Endothelial cell of umbilical vein (primary cell): ENCODE results near the gene CCDC12. TPM values are rescaled to one million over a fixed set of nuclear protein-coding genes. Genes with fewer than 3 reads are reported as not detected.

ENCODE experiments used
- BruUV-seq: library from RNA; stranded (reverse); fragments of 400-500 nt; replicated peaks from 2 replicates; lab custom pipeline; 2021; lab: Mats Ljungman, UMichigan
- CTCF ChIA-PET: fragments of 300-600, 350-600 bp; sonication (Branson Sonifier 250); formaldehyde crosslinking; loops from one replicate; lab custom pipeline; 2021; ENCODE audit warnings: antibody characterized with exemption, inconsistent platforms; lab: Charles Lee
- POLR2A ChIA-PET: fragments of 300-600, 350-600 bp; sonication (Branson Sonifier 250); formaldehyde crosslinking; loops from one replicate; lab custom pipeline; 2021; ENCODE audit warnings: antibody characterized with exemption, inconsistent platforms; lab: Charles Lee
- DNase-seq: peaks from one replicate; pipeline ENCODE4 v3.0.0-alpha.2; 2011; ENCODE audit warnings: low read depth, low spot score
- FAIRE-seq: peaks from 2 replicates; lab custom pipeline; 2011; peaks lifted over from hg19 to GRCh38; lab: Jason Lieb, UNC
- H2AFZ ChIP-seq: 2 replicates; pipeline ENCODE4 v1.6.0; 2012; ENCODE audit warnings: low read depth, low read length, control low read depth, inconsistent platforms
- H3K27ac ChIP-seq: 2 replicates; pipeline ENCODE4 v1.5.1; 2011; ENCODE audit warnings: low read depth, mild to moderate bottlenecking, control low read depth, low read length, moderate library complexity; ENCODE audit not compliant: insufficient read depth
- H3K27me3 ChIP-seq, 2 experiments: 2 replicates each; pipeline versions ENCODE4 v1.6.0 to v1.6.1; 2011; ENCODE audit warnings: low read length in 2 of 2, mixed read lengths in 1 of 2; ENCODE audit not compliant: control insufficient read depth in 2 of 2, insufficient read depth in 2 of 2
- H3K36me3 ChIP-seq, 2 experiments: 2 replicates in 1 of 2; 3 replicates in 1 of 2; pipeline ENCODE4 v1.5.1; 2011; ENCODE audit warnings: low read length in 2 of 2, mild to moderate bottlenecking in 1 of 2, moderate library complexity in 1 of 2; ENCODE audit not compliant: control insufficient read depth in 2 of 2, insufficient read depth in 2 of 2; ENCODE audit errors: extremely low read depth in 1 of 2
- H3K4me1 ChIP-seq: 3 replicates; pipeline ENCODE4 v1.5.1; 2011; ENCODE audit warnings: mild to moderate bottlenecking, low read length; ENCODE audit not compliant: control insufficient read depth, insufficient read depth; ENCODE audit errors: extremely low read depth
- H3K4me2 ChIP-seq: 2 replicates; pipeline ENCODE4 v1.6.1; 2011; ENCODE audit warnings: low read length, control low read depth, mixed read lengths; ENCODE audit not compliant: insufficient read depth
- H3K4me3 ChIP-seq, 3 experiments: fragments of 200-600 bp in 1 of 3; sonication (generic), shearing (Covaris generic) in 1 of 3; replicated peaks in 1 of 3; 2 replicates each; pipeline ENCODE4 v1.5.1; 2011 to 2016; ENCODE audit warnings: control low read depth in 3 of 3, low read length in 3 of 3, mild to moderate bottlenecking in 2 of 3, inconsistent platforms in 1 of 3, low read depth in 1 of 3, moderate library complexity in 1 of 3; ENCODE audit not compliant: insufficient read depth in 1 of 3
- H3K79me2 ChIP-seq: 2 replicates; pipeline ENCODE4 v1.6.0; 2012; ENCODE audit warnings: low read length, inconsistent platforms; ENCODE audit not compliant: control insufficient read depth, insufficient read depth
- H3K9ac ChIP-seq: replicated peaks from 2 replicates; pipeline ENCODE3; 2011; ENCODE audit warnings: low read length, control low read depth; ENCODE audit not compliant: insufficient read depth; ENCODE audit errors: extremely low read depth
- H3K9me1 ChIP-seq: replicated peaks from 3 replicates; pipeline ENCODE4 v1.6.0; 2011; ENCODE audit warnings: mild to moderate bottlenecking, low read length; ENCODE audit not compliant: control insufficient read depth, insufficient read depth; ENCODE audit errors: extremely low read depth
- H3K9me3 ChIP-seq: replicated peaks from 2 replicates; pipeline ENCODE4 v1.5.1; 2012; ENCODE audit warnings: low read length, inconsistent platforms; ENCODE audit not compliant: control insufficient read depth, insufficient read depth
- H4K20me1 ChIP-seq: replicated peaks from 2 replicates; pipeline ENCODE3; 2011; ENCODE audit warnings: mild to moderate bottlenecking, low read length; ENCODE audit not compliant: control insufficient read depth, insufficient read depth; ENCODE audit errors: extremely low read depth
- EZH2 ChIP-seq: IDR thresholded peaks from 2 replicates; pipeline ENCODE4 v1.6.1; 2012; ENCODE audit warnings: borderline replicate concordance, low read depth, mild to moderate bottlenecking, moderate library complexity, low read length, inconsistent platforms; ENCODE audit not compliant: severe bottlenecking
- FOS ChIP-seq: IDR thresholded peaks from 2 replicates; pipeline ENCODE4 v1.6.1; 2011; ENCODE audit warnings: mild to moderate bottlenecking, low read length, moderate library complexity, borderline replicate concordance; ENCODE audit not compliant: insufficient read depth
- GATA2 ChIP-seq: IDR thresholded peaks from 2 replicates; pipeline ENCODE4 v1.7.0; 2011; ENCODE audit warnings: low read depth, mild to moderate bottlenecking, moderate library complexity, mixed read lengths, low read length; ENCODE audit not compliant: insufficient read length, insufficient read depth
- JUN ChIP-seq: IDR thresholded peaks from 2 replicates; pipeline ENCODE4 v1.6.1; 2011; ENCODE audit warnings: borderline replicate concordance, low read depth; ENCODE audit not compliant: insufficient read length, insufficient read depth
- MAX ChIP-seq: IDR thresholded peaks from 2 replicates; pipeline ENCODE4 v1.6.1; 2011; ENCODE audit not compliant: insufficient read depth, insufficient read length
- POLR2A ChIP-seq: IDR thresholded peaks from 2 replicates; pipeline ENCODE4 v1.6.1; 2012; ENCODE audit warnings: low read depth, mild to moderate bottlenecking, control low read depth, low read length
- POLR2AphosphoS5 ChIP-seq: IDR thresholded peaks from 2 replicates; pipeline ENCODE4 v1.6.1; 2012; ENCODE audit warnings: low read depth, mild to moderate bottlenecking, control low read depth, low read length, moderate library complexity; ENCODE audit not compliant: insufficient read depth
- dilution Hi-C: fragments of 300-500 bp; cut with MboI; formaldehyde crosslinking; loops from one replicate; pipeline ENCODE4 v1.15.0; 2019; ENCODE audit warnings: low sequenced_read_pairs; ENCODE audit not compliant: extremely low pct_ligation_motif_present
- intact Hi-C: fragments of 100-400 bp; cut with micrococcal nuclease; formaldehyde crosslinking; loops from one replicate; pipeline ENCODE4 v1.10.0; 2022
- polyA plus RNA-seq, 4 experiments: library from polyadenylated mRNA; depleted of rRNA in 3 of 4; stranded (reverse) in 3 of 4; unstranded in 1 of 4; fragments of >200 nt; gene quantifications; 2 replicates each; pipeline versions ENCODE4 v1.2.1 to v1.2.3, GENCODE V29; 2011 to 2012; ENCODE audit warnings: missing spikeins in 1 of 4
- total RNA-seq: library from RNA; stranded (reverse); gene quantifications from 2 replicates; pipeline ENCODE4 v1.2.3, GENCODE V29; 2021
- TF ChIP-seq, protein P1 (sequence below), 2 donors: IDR thresholded peaks; 1 replicate in 1 of 2; 2 replicates in 1 of 2; pipeline ENCODE4 v1.5.1; 2011; ENCODE audit warnings: low read length in 2 of 2, mild to moderate bottlenecking in 2 of 2, moderate library complexity in 2 of 2, control low read depth in 1 of 2, inconsistent platforms in 1 of 2, low read depth in 1 of 2; ENCODE audit not compliant: insufficient read depth in 1 of 2; ENCODE audit errors: extremely low read depth in 1 of 2

CCDC12 gene
- total and polyA plus RNA-seq, 2 donors (not counting 3 experiments of a cell fraction or from before 2014, with no cell fraction given): 35.1 to 50.5 TPM

DNA sequence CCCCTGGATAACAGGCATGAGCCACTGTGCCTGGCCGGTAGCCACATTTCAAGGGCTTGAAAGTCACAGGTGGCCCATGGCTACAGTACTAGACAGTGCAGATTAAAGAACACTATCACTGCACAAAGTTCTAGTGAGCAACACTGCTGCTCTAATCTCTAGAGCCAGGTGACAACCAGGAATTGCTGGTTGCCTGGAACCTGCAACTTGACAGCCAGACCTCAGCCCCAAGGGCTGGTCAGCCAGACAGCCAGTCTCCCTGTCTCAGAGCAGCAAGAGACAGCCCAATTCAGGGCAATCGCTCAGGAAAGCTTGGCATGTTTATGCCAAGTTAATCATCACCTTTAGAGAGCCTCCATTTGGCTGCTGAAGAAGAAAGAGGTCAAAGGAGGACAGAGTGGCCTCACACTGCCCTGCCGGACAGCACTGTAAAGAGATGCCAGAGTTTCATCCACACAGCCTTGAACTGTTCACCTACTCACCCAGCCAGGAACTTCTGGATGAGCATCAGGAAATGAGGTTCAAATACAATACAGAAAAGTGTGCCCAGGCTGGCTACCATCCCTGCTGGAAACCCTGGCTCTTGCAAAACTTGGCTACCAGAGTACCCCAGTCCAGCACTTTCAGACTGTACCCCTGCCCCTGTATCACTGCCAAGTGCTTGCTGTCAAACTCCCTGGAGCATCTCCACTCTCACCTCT lies 6.0 kb downstream of the CCDC12 start:
- no TSS peak for BruUV-seq
- Histone ChIP-seq H3K4me1 (peaks cover 30% of the 10 kb centered on the region), H3K36me3 (no peaks in the 10 kb centered on the region), H3K27ac (no peak overlapping the region), H3K27me3 (no peaks in the 10 kb centered on the region), H4K20me1 (peaks cover 6% of the 10 kb centered on the region), H3K9ac (peak overlapping the region; percentile 28), H3K4me2 (no peak overlapping the region), H3K9me1 (no peaks in the 10 kb centered on the region), H3K4me3 (no peak overlapping the region), H2AFZ (no peak overlapping the region), H3K79me2 (peaks cover 96% of the 10 kb centered on the region), H3K9me3 (no peaks in the 10 kb centered on the region)
- POLR2A ChIA-PET: interaction anchor here (0.5 kb wide), 1 partner anchor 10 kb away, joined by 3 read pairs; no protein-coding TSS in a partner anchor
- DNase-seq (no peak), FAIRE-seq (peak; percentile 69)
- dilution Hi-C loops: no loop called here
- intact Hi-C loops: no loop called here
- CTCF ChIA-PET: interaction anchor here (0.8 to 1.9 kb wide), 10 partner anchors 10 to 62 kb away, joined by 3 to 10 read pairs (median 4); no protein-coding TSS in a partner anchor
- TF ChIP-seq MAX: no peak
- TF ChIP-seq JUN: no peak

DNA sequence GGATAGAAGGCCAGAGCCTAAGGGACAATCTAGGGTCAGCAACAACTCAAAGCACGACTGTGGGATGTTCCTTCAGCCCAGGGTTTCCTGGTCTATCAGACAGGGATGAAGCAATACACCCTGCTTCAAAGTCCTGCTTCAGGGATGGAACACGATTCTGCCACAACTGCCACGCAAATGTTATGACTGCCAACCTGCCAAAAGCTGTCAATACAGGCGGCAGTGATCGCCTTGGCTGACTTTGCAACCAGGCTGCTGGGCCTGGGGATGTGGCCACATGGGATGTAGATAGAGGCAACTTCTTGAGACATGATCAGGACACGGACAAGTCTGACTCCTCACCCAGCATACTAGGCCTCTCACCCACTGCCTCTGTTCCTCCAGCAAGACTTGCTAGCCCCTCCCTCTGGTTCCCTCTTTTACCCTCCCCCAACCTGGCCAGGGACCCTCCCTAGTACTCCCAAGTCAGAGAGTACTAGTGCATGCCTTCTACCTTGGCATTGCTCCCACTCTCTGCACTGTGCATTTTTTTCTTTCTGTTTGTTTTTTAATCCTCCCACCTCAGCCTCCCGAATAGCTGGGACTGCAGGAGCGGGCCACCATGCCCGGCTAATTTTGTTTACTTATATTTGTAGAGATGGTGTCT lies 7.6 kb downstream of the CCDC12 start:
- no peak overlapping the region for H2AFZ ChIP-seq
- BruUV-seq: no TSS peak
- CTCF ChIA-PET: interaction anchor here (1.2 to 2.7 kb wide), 3 partner anchors 33 to 45 kb away, joined by 3 to 8 read pairs (median 4); no protein-coding TSS in a partner anchor

More for the DNA sequence above, 7.6 kb downstream of the CCDC12 start:
- H3K79me2 ChIP-seq: peaks cover 89% of the 10 kb centered on the region
- no peak for TF ChIP-seq POLR2AphosphoS5
- TF ChIP-seq FOS: no peak
- no peak for TF ChIP-seq EZH2
- TF ChIP-seq POLR2A: no peak
- TF ChIP-seq, protein P1, sequence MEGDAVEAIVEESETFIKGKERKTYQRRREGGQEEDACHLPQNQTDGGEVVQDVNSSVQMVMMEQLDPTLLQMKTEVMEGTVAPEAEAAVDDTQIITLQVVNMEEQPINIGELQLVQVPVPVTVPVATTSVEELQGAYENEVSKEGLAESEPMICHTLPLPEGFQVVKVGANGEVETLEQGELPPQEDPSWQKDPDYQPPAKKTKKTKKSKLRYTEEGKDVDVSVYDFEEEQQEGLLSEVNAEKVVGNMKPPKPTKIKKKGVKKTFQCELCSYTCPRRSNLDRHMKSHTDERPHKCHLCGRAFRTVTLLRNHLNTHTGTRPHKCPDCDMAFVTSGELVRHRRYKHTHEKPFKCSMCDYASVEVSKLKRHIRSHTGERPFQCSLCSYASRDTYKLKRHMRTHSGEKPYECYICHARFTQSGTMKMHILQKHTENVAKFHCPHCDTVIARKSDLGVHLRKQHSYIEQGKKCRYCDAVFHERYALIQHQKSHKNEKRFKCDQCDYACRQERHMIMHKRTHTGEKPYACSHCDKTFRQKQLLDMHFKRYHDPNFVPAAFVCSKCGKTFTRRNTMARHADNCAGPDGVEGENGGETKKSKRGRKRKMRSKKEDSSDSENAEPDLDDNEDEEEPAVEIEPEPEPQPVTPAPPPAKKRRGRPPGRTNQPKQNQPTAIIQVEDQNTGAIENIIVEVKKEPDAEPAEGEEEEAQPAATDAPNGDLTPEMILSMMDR (IDR thresholded peaks at IDR 0.05; ENCODE audit: extremely low read depth in 1 of 2, insufficient read depth in 1 of 2, low read depth in 1 of 2, low read length in 2 of 2): no peak
- TF ChIP-seq MAX: no peak
- no peak for TF ChIP-seq JUN
- no peak for TF ChIP-seq GATA2
- DNase-seq: no peak
- no peaks in the 10 kb centered on the region for H3K9me3 ChIP-seq
- H3K27me3 ChIP-seq: no peaks in the 10 kb centered on the region
- H3K27ac ChIP-seq: no peak overlapping the region
- intact Hi-C loops: no loop called here
- no peak overlapping the region for H3K4me3 ChIP-seq
- H3K4me2 ChIP-seq: no peak overlapping the region
- no peaks in the 10 kb centered on the region for H3K36me3 ChIP-seq
- H4K20me1 ChIP-seq: peaks cover 6% of the 10 kb centered on the region
- dilution Hi-C loops: no loop called here
- no peak overlapping the region for H3K9ac ChIP-seq
- peaks cover 20% of the 10 kb centered on the region for H3K4me1 ChIP-seq
- no peaks in the 10 kb centered on the region for H3K9me1 ChIP-seq
- POLR2A ChIA-PET: no interaction called here
- no peak for FAIRE-seq
